Measurements from ENCODE around the gene CCL25.
"Not testable (repeated sequence)": the region's sequence is repeated elsewhere in the genome, so short reads cannot be mapped to it uniquely, and the experiment has no call there.

Gene CCL25

DNA sequence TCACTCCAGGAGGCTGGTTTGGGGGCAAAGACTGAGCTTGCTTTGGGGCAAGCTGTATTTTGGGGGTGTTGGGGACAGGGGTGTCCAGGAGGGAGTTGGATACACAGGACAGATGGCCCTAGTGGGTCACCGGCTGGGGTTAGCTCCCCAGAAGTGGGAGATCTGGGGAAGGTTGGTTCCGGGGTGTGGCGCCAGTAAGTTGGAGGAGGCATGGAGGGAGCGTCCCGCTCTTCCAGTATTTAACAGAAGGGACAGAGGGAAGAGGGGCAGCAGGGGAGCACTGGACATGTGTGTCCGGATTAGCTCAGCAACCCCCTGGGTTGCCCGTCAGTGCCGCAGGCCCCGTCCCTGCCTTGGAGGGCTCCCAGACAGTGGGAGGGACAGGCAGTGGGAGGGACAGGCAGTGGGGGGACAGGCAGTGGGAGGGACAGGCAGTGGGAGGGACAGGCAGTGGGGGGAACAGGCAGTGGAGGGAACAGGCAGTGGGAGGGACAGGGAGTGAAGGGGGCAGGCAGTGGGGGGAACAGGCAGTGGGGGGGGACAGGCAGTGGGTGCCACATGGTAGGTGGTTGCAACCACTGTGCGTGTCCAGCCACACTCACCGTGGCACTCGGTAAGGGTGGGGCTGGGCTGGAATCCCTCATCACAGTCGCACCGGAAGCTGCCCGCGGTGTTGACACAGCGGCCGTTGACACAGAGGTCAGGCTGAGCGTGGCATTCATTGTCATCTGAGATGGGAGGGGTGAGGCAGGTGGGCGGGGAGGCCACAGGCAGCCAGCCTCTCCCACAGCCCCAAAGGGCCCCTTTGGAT, 33.2 kb downstream of the CCL25 start:
- DNase-seq (ENCODE audit: low spot score) = no peak

DNA sequence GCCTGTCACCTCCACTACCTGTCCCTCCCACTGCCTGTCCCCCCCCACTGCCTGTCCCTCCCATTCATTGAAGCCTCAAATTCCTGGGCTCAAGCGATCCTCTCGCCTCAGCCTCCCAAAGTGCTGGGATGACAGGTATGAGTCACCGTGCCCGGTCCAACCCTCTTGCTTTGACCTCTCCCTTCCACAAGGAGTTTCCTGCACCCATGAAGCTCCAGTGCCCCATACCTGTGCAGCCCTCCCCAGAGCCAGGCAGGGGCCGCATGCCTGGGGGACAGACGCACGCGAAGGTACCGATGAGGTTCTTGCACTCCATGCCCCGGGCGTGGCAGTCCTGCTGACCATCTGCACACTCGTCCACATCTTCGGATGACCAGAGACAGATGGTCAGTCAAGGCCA, 34.3 kb downstream of the CCL25 start:
- DNase-seq (ENCODE audit: low spot score) = no peak

DNA sequence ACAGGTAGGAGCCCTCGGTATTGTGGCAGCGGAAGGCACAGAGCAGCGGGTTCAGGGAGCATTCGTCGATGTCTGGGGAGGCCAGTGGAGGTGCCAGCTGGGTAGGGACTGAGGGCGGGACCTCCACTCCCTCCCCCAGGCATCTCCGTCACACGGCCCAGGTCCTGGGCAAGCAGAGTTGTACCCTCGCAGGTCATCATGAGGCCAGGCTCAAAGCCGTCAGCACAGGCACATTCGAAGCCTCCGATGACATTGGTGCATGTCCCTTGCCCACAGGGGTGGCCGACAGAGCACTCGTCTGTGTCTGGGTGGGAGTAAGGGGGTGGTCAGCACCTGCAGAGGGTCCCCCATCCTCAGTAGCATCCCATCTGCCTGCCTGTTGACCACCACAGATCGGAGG, 35.3 kb downstream of the CCL25 start:
- DNase-seq (ENCODE audit: low spot score) = no peak

DNA sequence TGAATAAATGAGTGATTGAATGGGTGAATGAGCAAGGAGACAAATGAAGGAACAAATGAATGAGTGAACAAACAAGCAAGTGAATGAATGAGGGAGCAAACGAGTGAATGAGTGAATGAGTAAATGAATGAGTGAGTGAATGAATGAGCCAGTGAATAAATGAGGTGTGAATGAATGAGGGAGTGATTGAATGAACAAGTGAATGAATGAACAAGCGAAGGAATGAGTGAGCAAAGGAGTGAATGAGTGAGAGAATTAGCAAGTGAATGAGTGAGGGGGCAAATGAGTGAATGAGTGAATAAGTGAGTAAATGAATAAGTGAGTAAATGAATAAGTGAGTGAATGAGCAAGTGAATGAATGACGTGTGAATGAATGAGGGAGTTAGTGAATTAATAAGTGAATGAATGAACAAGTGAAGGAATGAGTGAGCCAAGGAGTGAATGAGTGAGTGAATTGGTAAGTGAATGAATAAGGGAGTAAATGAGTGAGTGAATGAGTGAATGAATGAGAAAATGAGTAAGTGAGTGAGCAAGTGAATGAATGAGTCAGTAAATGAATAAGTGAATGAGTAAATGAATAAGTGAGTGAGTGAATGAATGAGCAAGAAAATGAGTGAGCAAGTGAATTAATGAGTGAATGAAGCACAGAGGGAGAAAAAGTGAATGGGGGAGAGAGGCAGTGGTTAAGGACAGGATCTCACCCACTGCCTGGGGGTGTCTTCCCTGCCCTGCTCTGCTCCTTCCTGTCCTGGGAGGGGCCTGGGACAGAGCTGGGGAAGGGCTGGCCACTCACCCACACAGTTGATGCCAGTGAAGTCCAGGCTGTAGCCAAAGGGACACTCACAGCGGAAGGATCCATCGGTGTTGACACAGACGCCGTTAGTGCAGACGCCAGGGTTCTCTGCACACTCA, 36.4 kb downstream of the CCL25 start:
- DNase-seq (ENCODE audit: low spot score) = no peak

DNA sequence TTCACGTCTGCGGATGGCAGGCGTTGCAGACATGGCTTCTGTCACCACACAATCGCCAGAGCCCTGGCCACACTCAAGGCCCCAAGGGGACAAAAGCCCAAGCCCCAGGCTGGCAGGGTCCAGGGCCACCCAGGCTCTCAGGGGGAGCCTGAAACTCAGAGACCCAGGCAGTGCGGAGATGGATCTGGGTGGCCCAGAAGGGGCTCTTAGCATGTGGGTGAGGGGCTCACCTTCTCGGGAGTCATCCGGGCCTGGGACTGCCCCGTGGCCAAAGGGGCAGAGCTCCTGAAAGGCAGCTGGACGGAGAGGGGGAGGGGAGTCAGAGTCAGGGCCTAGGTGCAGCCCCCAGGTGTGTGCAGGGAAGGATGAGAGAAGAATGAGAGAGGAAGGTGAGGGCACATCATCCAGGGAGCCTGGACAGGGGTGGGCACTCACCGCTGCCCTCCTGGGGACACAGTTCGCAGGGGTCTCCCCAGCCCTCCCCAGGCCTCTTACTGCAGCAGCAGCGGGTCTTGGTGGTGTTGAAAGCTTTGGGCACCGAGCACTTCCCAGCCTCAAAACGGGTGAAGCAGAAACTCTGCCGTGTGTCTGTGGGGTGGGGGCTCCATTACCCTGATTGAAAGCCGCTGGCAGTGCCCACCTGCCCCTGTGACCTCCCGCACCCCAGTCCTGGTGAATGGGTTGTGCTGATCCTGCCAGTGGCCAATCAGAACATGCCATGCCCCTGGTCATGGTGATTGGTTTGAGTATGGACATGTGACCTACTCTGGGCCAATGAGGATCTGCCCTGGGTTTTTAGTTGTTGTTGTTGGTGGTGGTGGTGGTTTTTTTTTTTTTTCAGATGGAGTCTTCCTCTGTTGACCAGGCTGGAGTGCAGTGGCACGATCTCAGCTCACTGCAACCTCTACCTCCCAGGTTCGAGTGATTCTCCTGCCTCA, 37.4 kb downstream of the CCL25 start:
- no peak for DNase-seq (ENCODE audit: low spot score)

DNA sequence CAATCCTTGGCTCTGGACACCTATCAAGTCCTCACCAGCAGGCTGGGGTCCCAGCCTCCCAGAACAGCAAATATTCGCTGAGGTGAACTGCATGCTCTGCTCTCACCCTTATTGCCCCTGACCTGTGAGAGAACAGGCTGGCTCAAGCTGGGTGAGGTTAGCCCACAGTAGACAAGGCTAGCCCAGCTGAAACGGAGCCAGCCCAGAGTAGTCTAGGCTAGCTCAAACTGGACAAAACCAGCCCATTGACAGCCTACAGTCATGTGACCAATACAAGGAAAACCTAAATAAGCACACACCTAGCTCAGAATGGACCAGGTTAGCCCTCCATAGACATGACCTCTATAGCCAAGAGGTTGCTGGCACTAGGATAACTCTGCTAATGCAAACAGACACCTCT, 38.4 kb downstream of the CCL25 start:
- DNase-seq (ENCODE audit: low spot score) = no peak

DNA sequence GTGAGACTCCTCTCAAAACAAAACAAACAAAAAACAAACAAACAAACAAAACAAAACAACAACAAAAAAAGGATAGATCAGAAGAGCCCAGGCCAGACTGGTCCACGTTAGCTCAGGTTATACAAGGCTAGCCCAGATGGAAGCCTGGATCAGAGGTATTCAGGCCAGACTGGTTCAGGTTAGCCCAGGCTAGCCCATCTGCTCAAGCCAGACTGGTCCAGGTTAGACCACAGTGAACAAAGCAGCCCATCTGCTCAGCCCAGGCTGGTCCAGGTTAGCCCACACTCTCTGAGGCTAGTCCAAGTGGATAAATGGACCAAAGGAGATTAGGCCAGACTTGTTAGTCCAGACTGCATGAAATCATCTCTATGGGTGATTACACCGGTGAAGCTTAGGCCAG, 41.2 kb downstream of the CCL25 start:
- no peak for DNase-seq (ENCODE audit: low spot score)

DNA sequence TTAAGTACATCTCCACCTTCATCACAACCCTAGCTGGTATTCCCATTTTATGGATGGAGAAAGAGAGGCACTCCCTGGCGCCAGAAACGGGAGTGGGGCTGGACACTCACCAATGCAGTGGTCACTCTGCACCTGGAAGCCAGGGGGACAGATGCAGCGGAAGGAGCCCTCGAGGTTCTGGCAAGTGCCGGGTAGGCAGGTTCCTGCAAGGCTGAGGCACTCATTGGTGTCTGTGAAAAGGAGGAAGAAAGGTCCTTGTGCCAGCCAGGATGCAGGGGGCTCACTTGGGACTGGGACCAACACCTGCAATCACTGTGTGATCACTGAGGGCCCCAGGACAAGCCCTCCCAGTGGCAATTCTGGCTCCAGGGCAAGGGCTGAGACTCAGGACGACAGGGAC, 41.8 kb downstream of the CCL25 start:
- no peak for DNase-seq (ENCODE audit: low spot score)

DNA sequence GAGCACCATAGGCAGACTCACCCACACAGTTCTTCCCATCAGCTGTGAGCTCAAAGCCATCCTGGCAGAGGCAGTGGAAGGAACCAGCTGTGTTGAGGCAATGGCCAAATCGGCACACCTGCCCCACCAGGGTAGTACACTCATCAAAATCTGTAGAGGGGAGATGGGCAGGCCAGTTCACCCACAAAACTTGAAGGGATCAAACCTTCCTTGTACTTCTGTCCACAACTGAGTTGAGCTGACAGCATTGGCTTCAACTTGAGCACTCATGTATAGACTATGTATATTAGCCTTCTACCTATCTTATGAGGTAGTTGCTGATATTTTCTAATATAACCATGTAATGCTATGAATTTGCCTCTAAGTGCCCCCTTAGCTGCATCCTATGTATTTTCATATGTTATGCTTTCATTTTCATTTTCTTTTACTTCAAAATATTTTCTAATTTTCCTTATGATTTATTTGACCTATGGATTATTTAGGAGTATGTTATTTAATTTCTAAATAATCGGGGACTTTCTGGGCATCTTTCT, 42.9 kb downstream of the CCL25 start:
- no peak for DNase-seq (ENCODE audit: low spot score)

DNA sequence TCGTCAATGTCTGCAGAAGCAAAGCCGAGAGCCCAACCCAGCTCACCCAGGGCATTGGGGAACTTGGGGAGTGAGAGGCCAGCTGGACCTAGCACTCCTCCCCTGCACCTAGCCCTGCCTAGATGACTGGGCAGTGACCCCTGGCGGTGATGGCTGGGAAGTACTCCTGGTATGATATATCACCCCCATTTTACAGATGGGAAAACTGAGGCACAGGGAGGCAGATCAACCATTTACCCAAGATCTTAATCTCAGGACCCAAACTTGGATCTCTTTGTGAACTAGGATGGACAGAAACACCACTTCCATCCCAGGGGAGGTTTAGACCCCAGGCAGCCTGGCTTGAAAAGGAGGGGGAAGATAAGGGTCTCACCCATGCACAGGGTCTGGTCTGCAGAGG, 43.5 kb downstream of the CCL25 start:
- no peak for DNase-seq (ENCODE audit: low spot score)

DNA sequence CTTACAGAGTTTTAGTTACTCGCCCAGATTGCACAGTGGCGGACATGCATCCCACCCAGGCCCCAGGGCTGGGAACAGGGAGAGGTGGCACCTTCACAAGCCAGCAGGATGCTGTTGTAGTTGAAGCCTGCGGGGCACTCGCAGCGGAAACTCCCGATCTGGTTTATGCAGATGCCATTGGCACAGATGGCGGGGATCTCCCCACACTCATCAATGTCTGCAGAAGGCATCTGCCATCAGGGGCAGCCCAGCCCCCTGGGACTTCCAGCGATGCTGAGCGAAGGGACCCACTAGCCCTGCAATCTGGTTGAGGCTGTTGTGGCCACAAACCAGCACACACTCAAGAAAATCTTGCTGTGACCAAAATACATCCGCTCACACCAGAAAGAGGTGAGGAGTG, 44.6 kb downstream of the CCL25 start:
- no peak for DNase-seq (ENCODE audit: low spot score)

DNA sequence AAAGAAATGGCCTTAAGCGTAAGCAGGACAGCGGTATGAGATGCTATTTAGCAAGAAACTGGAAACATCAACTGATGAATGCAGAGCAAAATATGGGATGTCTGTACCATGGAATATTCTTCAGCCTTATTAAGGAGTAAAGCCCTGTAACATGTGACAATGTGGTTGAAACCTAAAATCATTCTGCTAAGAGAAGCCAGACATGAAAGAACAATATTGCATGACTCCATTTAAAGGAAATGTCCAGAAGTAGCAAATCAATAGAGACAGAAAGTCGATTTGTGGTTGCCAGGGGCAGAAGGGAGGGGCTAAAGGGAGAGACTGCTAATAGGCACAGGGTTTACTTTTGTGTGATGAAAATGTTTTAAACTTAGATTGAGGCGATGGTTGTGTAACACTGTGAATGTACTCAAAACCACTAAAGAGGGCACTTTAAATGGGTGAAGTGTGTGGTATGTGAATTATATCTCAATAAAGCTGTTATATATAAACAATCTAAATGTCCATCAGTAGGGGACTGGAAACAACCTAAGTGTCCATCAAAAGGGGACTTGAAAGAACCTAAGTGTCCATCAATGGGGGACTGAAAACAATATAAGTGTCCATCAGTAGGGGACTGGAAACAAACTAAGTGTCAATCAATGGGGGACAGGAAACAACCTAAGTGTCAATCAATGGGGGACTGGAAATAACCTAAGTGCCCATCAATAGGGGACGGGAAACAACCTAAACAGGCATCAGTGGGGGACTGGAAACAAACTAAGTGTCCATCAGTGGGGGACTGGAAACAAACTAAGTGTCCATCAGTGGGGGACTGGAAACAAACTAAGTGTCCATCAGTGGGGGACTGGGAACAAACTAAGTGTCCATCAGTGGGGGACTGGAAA, 45.4 kb downstream of the CCL25 start:
- DNase-seq (ENCODE audit: low spot score) = no peak

DNA sequence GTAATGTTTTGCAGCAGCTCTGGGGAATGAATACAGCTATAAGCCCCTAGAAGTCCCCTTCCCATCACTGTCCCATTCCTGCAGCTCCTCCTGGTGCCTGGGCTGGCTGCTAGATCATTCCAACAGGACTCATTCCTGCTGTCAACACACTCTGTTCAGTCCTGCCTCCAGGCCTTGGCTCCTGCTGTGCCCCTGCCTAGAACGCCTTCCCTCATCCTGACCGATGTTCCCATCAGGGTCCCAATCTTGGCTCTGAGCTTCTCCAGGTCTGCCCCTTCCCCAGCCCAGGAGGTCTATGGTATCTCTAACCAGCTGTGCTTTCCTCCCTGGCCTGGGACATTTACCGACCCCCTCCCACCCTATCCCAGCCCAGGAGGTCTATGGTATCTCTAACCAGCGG, 48.8 kb downstream of the CCL25 start:
- DNase-seq (ENCODE audit: low spot score) = no peak

DNA sequence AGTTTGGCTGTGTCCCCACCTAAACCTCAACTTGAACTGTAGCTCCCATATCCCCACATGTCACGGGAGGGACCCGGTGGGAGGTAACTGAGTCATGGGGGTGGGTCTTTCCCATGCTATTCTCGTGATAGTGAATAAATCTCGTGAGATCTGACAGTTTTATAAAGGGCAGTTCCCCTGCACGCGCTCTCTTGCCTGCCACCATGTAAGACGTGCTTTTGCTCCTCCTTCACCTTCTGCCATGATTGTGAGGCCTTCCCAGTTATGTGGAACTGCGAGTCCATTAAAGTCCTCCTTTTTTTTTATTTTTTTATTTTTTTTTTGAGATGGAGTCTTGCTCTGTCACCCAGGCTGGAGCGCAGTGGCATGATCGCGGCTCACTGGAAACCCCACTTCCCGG, 49.4 kb downstream of the CCL25 start:
- not testable (repeated sequence) for DNase-seq (ENCODE audit: low spot score)

DNA sequence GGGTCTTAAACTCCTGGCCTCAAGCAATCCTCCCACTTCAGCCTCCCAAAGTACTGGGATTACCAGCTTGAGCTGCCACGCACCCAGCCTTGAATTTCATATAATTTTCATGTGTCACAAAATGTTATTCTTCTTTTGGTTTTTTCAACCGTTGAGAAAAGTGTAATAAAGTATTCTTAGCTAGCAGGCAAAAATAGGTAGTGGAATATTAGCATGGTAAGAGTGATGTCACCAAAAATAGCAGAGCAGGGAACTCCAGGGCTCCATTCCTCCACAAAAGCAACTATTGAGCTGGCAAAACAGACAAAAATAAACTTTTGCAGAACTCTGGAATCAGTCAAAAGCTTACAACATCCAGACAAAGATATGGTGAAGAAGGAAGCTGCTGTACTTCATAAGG, 52.9 kb downstream of the CCL25 start:
- no peak for DNase-seq (ENCODE audit: low spot score)

DNA sequence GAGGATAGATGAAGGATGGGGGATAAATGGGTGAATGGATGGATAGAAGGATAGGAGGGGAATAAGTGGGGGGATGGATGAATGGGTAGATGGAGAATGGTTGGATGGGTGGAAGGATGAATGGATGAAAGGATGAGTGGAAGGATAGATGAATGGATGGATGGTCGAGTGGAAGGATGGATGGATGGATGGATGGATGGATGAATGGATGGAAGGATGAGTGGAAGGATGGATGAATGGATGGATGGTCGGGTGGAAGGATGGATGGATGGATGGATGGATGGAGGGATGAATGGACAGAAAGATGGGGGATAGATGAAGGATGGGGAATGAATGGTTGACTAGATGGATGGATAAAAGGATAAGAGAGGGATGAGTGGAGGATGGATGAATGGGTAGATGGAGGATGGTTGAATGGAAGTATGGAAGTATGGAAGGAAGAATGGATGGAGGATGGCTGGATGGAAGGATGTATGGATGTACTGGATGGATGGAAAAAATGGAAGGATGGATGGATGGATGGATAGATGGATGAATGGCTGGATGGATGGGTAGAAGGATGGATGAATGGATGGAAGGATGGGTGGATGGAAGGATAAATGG, 54.8 kb downstream of the CCL25 start:
- no peak for DNase-seq (ENCODE audit: low spot score)

DNA sequence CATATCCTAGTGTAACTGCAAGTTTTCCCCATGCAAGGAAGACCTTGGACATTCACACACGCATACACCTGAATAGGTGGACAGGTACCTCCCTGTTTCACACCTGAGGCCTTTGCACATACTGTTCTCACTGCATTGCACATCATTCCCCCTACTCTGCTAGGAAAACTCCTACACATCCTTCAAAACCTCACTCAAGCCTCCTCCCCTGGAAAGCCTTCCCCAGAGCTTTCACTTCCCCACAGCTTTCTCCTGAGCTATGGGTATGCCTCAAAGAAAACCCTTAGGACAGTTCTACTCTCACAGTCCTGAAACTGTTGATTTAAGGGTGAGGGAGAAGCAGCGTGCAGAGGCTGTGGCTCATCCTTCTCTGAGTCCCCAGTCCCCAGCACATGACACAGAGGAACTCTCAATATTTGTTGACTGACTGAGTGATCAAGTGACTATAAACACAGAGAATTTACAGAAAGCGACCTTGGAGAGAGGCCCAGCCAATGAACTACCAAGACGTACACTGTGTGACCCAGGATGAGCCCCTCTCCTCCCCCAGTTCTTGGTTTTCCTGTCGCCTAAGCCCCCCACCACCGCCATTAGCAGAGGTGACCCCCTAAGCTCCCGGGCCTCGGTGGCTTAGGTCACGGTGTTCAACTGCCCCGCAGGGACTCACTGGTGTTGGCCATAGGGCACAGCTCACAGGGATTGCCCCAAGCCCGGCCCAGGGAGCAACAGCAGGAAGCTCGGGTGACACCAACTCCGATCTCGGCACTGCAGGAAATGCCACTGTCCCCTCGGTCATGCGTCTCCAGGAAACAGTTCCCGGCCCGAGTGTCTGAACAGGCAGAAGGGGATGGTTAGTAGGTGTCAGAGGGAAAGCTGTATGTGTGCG, 56.2 kb downstream of the CCL25 start:
- no peak for DNase-seq (ENCODE audit: low spot score)

DNA sequence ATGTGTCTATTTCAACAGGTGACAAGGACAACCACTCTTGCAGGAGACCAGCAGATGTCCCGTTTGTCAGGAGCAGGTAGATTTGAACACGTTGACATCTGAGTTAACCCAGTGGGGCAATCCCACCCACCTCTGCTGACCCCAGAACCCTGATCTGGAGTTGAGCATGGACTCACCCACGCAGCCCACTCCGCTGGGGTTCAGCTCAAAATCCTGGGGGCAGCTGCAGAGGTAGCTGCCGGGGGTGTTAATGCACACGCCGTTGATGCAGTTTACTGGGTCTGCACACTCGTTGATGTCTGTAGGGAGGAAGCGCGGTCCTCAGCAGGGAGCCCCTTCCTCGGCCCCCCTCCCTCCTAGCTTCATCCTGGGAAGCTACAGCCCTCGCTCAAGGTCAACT, 56.9 kb downstream of the CCL25 start:
- no peak for DNase-seq (ENCODE audit: low spot score)

DNA sequence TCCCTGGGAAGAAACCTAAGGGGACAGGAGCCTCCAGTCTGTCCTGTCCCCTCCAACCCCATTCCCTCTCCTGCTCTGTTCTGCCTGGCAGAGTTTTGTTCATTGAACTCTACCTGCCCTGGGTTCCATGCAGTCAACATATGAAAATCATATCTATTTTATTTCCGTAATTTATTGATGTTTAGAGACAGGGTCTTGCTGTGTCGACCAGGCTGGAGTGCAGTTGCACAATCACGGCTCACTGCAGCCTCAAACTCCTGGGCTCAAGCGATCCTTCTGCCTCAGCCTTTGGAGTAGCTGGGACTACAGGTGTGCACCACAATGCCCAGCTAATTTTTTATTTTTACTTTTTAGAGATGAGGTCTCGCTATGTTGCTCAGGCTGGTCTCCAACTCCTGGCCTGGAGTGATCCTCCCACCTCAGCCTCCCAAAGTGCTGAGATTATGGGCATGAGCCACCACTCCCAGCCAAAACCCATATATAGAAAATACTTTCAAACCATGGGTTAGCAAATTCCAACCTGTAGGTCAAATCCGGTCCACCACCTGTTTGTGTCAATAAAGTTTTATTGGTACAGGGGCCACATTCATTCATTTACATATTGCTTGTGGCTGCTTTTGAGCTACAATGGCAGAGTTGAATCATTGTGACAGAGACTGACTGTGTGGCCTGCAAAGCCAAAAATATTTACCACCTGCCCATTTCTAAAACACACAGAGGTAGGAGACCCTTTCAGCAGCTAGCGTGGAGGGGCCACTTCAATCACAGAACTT, 57.5 kb downstream of the CCL25 start:
- no peak for DNase-seq (ENCODE audit: low spot score)
